ENCODE measurements around the gene RBM15.

Gene RBM15

GRCh38 chr1:110321846-110322245 lies 17.3 kb upstream of the RBM15 start:
- DNase-seq: no peak

GRCh38 chr1:110324667-110325066 lies 14.5 kb upstream of the RBM15 start:
- DNase-seq: no peak

GRCh38 chr1:110326826-110327225 lies 12.4 kb upstream of the RBM15 start:
- no peak for DNase-seq

GRCh38 chr1:110328274-110328673 lies 10.9 kb upstream of the RBM15 start:
- no peak for DNase-seq

- no peak for DNase-seq
Measured at GRCh38 chr1:110328700-110329099, 10.5 kb upstream of the RBM15 start.

GRCh38 chr1:110335265-110335664 lies 3.9 kb upstream of the RBM15 start:
- DNase-seq: no peak

GRCh38 chr1:110336300-110337039 lies 2.7 kb upstream of the RBM15 start:
- DNase-seq: no peak

GRCh38 chr1:110337704-110338308 lies 1.4 kb upstream of the RBM15 start:
- DNase-seq: peak; percentile 53

GRCh38 chr1:110338309-110338885 lies 780 bp upstream of the RBM15 start:
- DNase-seq: no peak

GRCh38 chr1:110339407-110340206 lies 430 bp downstream of the RBM15 start:
- DNase-seq: peak; percentile 38

- DNase-seq: no peak
Measured at GRCh38 chr1:110340207-110340468, 961 bp downstream of the RBM15 start.

- no peak for DNase-seq
Measured at GRCh38 chr1:110341146-110341871, 2.1 kb downstream of the RBM15 start.

GRCh38 chr1:110341872-110342331 lies 2.7 kb downstream of the RBM15 start:
- no peak for DNase-seq

- no peak for DNase-seq
Measured at GRCh38 chr1:110343249-110343648, 4.1 kb downstream of the RBM15 start.

GRCh38 chr1:110344152-110344551 lies 5.0 kb downstream of the RBM15 start:
- no peak for DNase-seq

GRCh38 chr1:110345480-110345879 lies 6.3 kb downstream of the RBM15 start:
- no peak for DNase-seq

- no peak for DNase-seq
Measured at GRCh38 chr1:110346690-110347089, 7.5 kb downstream of the RBM15 start.

- DNase-seq: no peak
Measured at GRCh38 chr1:110347182-110347893, 8.2 kb downstream of the RBM15 start.

- DNase-seq: no peak
Measured at GRCh38 chr1:110348050-110348449, 8.9 kb downstream of the RBM15 start.

- no peak for DNase-seq
Measured at GRCh38 chr1:110348771-110349170, 9.6 kb downstream of the RBM15 start.

GRCh38 chr1:110350360-110350759 lies 11.2 kb downstream of the RBM15 start:
- DNase-seq: no peak

- DNase-seq: no peak
Measured at GRCh38 chr1:110355321-110355720, 16.1 kb downstream of the RBM15 start.
